ENCODE data around the gene NHERF1.

- TF ChIP-seq CTCF (IDR thresholded peaks at IDR 0.05; ENCODE audit: low read length) (no peak), EZH2 (IDR thresholded peaks at IDR 0.05; ENCODE audit: borderline replicate concordance, low read length) (no peak)
Observed at GRCh38 chr17:74785096-74785980, 36.9 kb downstream of the NHERF1 start.

Data from OCI-LY1 (cell line).